ENCODE data around the gene TMEM88. TPM values are rescaled to one million over a fixed set of nuclear protein-coding genes. Genes with fewer than 3 reads are reported as not detected.
"Not testable (repeated sequence)": the region's sequence is repeated elsewhere in the genome, so short reads cannot be mapped to it uniquely, and the experiment has no call there.

TMEM88 gene
- total RNA-seq, 1 experiment from 2014 or later, result 11.3 TPM

GRCh38 chr17:7809086-7809790 lies 45.6 kb upstream of the TMEM88 start:
- H2BK20ac ChIP-seq (ENCODE audit: low read depth, low read length, poor library complexity, severe bottlenecking), result no peak overlapping the region
- H3K27ac ChIP-seq (ENCODE audit: insufficient read length, low read depth, low read length), result no peak overlapping the region
- no peak overlapping the region for H3K56ac ChIP-seq (ENCODE audit: insufficient read length, low read depth, low read length)
- no peaks in the 10 kb centered on the region for H3K79me1 ChIP-seq (ENCODE audit: insufficient read depth, low read depth, low read length, poor library complexity, severe bottlenecking)
- no peak overlapping the region for H2AK5ac ChIP-seq (ENCODE audit: insufficient read length, low read length)
- H4K5ac ChIP-seq (ENCODE audit: insufficient read length, low read depth, low read length), result no peak overlapping the region
- H2BK120ac ChIP-seq (ENCODE audit: low read depth, low read length, poor library complexity, severe bottlenecking), result no peak overlapping the region
- no peaks in the 10 kb centered on the region; the same call in 1 of the 2 replicates for H3K27me3 ChIP-seq (ENCODE audit: insufficient read depth, low read length)
- H3T11ph ChIP-seq (ENCODE audit: low read length), result no peak overlapping the region
- no peak overlapping the region for H3K4me2 ChIP-seq (ENCODE audit: insufficient read depth, insufficient read length, low read length)
- DNase-seq, result no peak
- H2BK5ac ChIP-seq (ENCODE audit: insufficient read length, low read length), result no peak overlapping the region
- no peak overlapping the region for H2AFZ ChIP-seq (ENCODE audit: low read length)
- Mint-ChIP-seq H3K27ac (no peak overlapping the region; a peak in 1 of 7 replicates), H3K36me3 (ENCODE audit: insufficient read depth in 1 of 3, low read depth in 3 of 3) (no peaks in the 10 kb centered on the region), H3K9me3 (no peaks in the 10 kb centered on the region; a peak in 1 of 5 replicates), H3K4me1 (peaks cover under 1 to 4% of the 10 kb centered on the region in 2 experiments; a peak in 2 of 4 replicates), H3K27me3 (ENCODE audit: low read depth) (peaks cover 16% of the 10 kb centered on the region), H3K4me3 (no peak overlapping the region)
- H2BK15ac ChIP-seq (ENCODE audit: low read depth, low read length), result no peak overlapping the region
- no peak overlapping the region for H2BK12ac ChIP-seq (ENCODE audit: insufficient read length, low read depth, low read length)
- H3K18ac ChIP-seq (ENCODE audit: insufficient read length, low read depth, low read length), result no peak overlapping the region
- no peak overlapping the region for H3K4ac ChIP-seq (ENCODE audit: low read depth, low read length)
- no peaks in the 10 kb centered on the region for H3K4me1 ChIP-seq (ENCODE audit: insufficient read depth, low read length)
- H3K9ac ChIP-seq (ENCODE audit: extremely low read depth, insufficient read length, low read length), result no peak overlapping the region
- no peak overlapping the region for H3K23ac ChIP-seq (ENCODE audit: insufficient read length, low read depth, low read length)
- TF ChIP-seq CTCF (conservative IDR thresholded peaks at IDR 0.05), result no peak
- no peaks in the 10 kb centered on the region for H3K79me2 ChIP-seq (ENCODE audit: insufficient read depth, low read length)
- no peaks in the 10 kb centered on the region for H3K23me2 ChIP-seq (ENCODE audit: insufficient read length, low read depth, low read length, poor library complexity, severe bottlenecking)
- no peak overlapping the region for H4K91ac ChIP-seq (ENCODE audit: insufficient read length, low read depth, low read length)
- no peaks in the 10 kb centered on the region for H4K20me1 ChIP-seq (ENCODE audit: control insufficient read depth, insufficient read depth, insufficient read length)
- no CpG with 5 or more reads among the region's 11 CpGs for WGBS (ENCODE audit: extremely low coverage, insufficient read length, low lambda C conversion rate)
- no peak overlapping the region for H4K8ac ChIP-seq (replicated peaks; ENCODE audit: insufficient read length, low read depth, low read length)
- H3K14ac ChIP-seq (ENCODE audit: insufficient read depth, low read length), result no peak overlapping the region
- H3K9me3 ChIP-seq (ENCODE audit: control insufficient read depth, low read depth, low read length), result no peaks in the 10 kb centered on the region

- WGBS (ENCODE audit: extremely low coverage, insufficient read length, low lambda C conversion rate), result no CpG with 5 or more reads among the region's 9 CpGs
- not testable (repeated sequence) for H3K4me2 ChIP-seq (ENCODE audit: insufficient read depth, insufficient read length, low read length); H3K56ac ChIP-seq (ENCODE audit: insufficient read length, low read depth, low read length)
These were observed 45.0 kb upstream of the TMEM88 start for GRCh38 chr17:7809791-7810343.

More at GRCh38 chr17:7809791-7810343, 45.0 kb upstream of the TMEM88 start:
- not testable (repeated sequence) for H2BK5ac ChIP-seq (ENCODE audit: insufficient read length, low read length); H3K27me3 ChIP-seq (ENCODE audit: insufficient read depth, low read length); H4K8ac ChIP-seq (replicated peaks; ENCODE audit: insufficient read length, low read depth, low read length); H3K14ac ChIP-seq (ENCODE audit: insufficient read depth, low read length); H2BK20ac ChIP-seq (ENCODE audit: low read depth, low read length, poor library complexity, severe bottlenecking); H3K79me2 ChIP-seq (ENCODE audit: insufficient read depth, low read length); H3K4me1 ChIP-seq (ENCODE audit: insufficient read depth, low read length); H3K4ac ChIP-seq (ENCODE audit: low read depth, low read length); H3K79me1 ChIP-seq (ENCODE audit: insufficient read depth, low read depth, low read length, poor library complexity, severe bottlenecking); H2BK15ac ChIP-seq (ENCODE audit: low read depth, low read length); H3K18ac ChIP-seq (ENCODE audit: insufficient read length, low read depth, low read length); H4K20me1 ChIP-seq (ENCODE audit: control insufficient read depth, insufficient read depth, insufficient read length); H3K4me1 Mint-ChIP-seq; H2AFZ ChIP-seq (ENCODE audit: low read length); H3K27ac ChIP-seq (ENCODE audit: insufficient read length, low read depth, low read length); H3K9ac ChIP-seq (ENCODE audit: extremely low read depth, insufficient read length, low read length); H2BK12ac ChIP-seq (ENCODE audit: insufficient read length, low read depth, low read length); DNase-seq; H3K23ac ChIP-seq (ENCODE audit: insufficient read length, low read depth, low read length); H3K4me3 Mint-ChIP-seq; H3K9me3 Mint-ChIP-seq; H2BK120ac ChIP-seq (ENCODE audit: low read depth, low read length, poor library complexity, severe bottlenecking); H3T11ph ChIP-seq (ENCODE audit: low read length); H3K36me3 Mint-ChIP-seq (ENCODE audit: insufficient read depth in 1 of 3, low read depth in 3 of 3); H4K91ac ChIP-seq (ENCODE audit: insufficient read length, low read depth, low read length); H3K23me2 ChIP-seq (ENCODE audit: insufficient read length, low read depth, low read length, poor library complexity, severe bottlenecking); H4K5ac ChIP-seq (ENCODE audit: insufficient read length, low read depth, low read length); H3K27ac Mint-ChIP-seq; H3K9me3 ChIP-seq (ENCODE audit: control insufficient read depth, low read depth, low read length); H2AK5ac ChIP-seq (ENCODE audit: insufficient read length, low read length)
- H3K27me3 Mint-ChIP-seq (ENCODE audit: low read depth), result peaks cover 16% of the 10 kb centered on the region
